OCI-M1 (cell line): Measurements from ENCODE around the gene ACTMAP.
"Not testable (repeated sequence)": the region's sequence is repeated elsewhere in the genome, so short reads cannot be mapped to it uniquely, and the experiment has no call there.

ENCODE experiments used
- DNase-seq: peaks from one replicate; lab custom pipeline; 2025; lab: John Stamatoyannopoulos, UW

Gene ACTMAP

DNA sequence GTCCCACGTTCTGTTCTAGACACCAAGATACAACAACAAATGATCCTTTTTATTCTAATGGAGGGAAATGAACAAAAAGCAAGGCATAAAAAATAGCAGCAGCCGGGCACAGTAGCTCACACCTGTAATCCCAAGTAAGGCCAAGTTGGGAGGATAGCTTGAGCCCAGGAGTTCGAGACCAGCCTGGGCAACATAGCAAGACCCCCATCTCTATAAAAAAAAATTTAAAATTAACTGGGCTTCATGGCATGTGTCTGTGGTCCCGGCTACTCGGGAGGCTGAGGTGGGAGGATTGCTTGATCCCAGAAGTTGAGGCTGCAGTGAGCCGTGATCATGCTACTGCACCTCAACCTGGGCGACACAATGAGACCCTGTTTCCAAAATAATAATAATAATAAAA, 26.1 kb upstream of the ACTMAP start:
- no peak for DNase-seq

DNA sequence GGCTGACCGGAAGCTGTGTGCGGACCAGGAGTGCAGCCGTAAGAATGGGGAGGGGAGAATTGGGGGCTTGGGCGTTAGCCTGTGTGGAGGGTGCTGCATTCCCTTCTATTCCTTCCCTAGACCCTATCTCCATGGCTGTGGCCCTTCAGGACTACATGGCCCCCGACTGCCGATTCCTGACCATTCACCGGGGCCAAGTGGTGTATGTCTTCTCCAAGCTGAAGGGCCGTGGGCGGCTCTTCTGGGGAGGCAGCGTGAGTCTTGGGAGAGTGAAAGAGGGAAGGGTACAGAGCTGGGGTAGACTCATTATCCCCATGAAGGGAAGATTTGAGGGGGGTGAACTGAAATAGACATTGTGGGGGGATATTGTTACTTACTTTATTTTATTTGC, 25.4 kb upstream of the ACTMAP start:
- no peak for DNase-seq

- DNase-seq: no peak
These were observed 24.8 kb upstream of the ACTMAP start, which contains the start of gene MIA for GRCh38 chr19:40774916-40775631. Gene MIA (plus strand): TSS chr19:40775521. CDS start chr19:40775543, 22 bp downstream.

- DNase-seq: peak; percentile 63
These were observed 21.0 kb upstream of the ACTMAP start for GRCh38 chr19:40771101-40771862.

DNA sequence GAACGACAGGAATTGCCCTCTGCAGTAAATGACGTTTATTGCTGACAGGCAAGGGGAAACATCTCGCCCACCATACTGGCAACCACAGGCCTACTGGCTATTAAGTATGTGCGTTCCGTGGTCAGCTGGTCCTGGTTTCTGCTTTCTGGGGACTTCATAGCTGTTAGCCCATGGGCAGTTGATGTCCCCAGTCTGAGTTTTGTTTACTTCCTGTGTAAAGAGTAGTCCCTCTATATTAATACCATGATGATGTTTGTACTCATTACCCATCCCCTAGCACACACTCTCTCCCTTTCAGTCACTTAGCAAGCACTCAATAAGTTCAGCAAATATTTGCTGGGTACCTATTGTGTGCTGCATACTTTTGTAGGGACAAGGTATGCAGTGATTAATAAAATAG, 18.6 kb upstream of the ACTMAP start:
- no peak for DNase-seq

GRCh38 chr19:40766385-40766784, 16.1 kb upstream of the ACTMAP start:
- DNase-seq: not testable (repeated sequence)

GRCh38 chr19:40763963-40764362, 13.7 kb upstream of the ACTMAP start:
- no peak for DNase-seq

DNA sequence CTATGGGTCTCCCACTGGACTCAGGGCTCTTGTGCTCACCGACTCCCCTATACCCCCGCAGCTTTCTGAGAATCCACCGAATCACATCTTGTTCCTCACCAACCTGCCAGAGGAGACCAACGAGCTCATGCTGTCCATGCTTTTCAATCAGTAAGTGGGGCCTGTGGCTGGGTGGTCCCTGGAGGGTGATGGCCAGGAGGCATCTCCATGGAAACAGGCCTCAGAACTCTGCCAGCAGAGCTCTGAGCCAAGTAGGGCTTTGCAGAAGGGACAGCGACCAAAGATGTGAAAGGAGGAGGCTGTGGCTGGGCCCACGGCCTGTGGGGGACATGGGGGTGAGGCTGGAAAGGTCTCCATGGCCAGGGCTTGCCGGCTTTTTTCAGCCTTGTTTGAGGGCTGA, 13.2 kb upstream of the ACTMAP start:
- no peak for DNase-seq

GRCh38 chr19:40762754-40763470, 12.6 kb upstream of the ACTMAP start:
- DNase-seq: no peak

GRCh38 chr19:40759352-40759751, 9.1 kb upstream of the ACTMAP start:
- no peak for DNase-seq

GRCh38 chr19:40758491-40758890, 8.2 kb upstream of the ACTMAP start:
- no peak for DNase-seq

DNA sequence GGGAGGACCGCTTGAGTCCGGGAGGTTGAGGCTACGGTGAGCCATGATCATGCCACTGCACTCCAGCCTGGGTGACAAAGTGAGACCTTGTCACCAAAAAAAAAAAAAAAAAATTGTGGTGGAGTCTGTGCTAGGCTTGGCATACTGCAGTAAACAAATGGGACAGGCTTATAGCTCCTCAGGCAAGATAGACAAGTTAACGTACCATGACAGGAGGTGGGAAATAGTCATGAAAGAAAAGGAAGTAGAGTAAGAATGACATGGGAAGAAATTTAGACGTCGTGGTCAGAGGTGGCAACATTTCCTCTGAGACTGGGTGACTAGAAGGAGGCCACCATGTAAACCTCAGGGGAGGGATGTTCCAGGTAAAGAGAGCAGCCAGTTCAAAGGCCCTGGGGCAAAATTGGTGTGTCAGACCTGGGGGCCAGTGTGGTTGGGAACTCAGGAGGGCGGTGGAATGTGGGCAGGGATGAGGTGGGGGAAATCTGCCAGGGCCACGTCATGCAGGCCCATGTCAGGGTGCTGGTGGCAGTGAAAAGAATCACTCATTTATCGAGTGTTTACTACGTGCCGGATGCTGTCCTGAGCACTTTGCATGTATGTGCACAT, 6.3 kb upstream of the ACTMAP start:
- no peak for DNase-seq

- DNase-seq: no peak
These were observed 5.5 kb upstream of the ACTMAP start for GRCh38 chr19:40755791-40756190.

GRCh38 chr19:40755248-40755624, 5.0 kb upstream of the ACTMAP start:
- DNase-seq: no peak

DNA sequence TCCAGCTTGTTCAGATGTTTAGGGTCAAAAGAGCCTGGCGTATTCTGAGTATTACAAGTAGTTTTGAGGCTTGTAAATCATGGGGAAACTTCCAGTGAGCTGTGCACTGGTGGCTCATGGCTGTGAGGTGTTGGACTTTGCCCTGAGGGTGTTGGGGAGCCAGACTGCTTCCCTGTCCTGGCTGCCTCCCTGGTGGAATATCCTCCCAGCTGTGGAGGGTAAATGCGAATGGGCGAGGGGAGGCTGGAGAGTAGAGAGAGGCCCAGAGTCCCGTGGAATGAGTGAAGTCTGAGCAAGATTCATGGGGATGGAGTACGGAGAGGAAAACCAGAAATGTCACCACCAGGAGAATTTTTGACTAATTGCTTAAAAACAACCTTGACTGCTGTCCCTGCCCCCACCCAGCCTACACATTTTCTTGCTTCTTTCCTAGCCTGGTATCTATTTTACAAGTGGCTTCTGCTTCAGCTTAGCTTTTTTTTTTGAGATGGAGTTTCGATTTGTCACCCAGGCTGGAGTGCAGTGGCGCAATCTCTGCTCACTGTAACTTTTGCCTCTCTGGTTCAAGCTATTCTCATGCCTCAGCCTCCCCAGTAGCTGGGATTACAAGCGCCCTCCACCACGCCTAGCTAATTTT, 4.5 kb upstream of the ACTMAP start:
- DNase-seq: no peak

- DNase-seq: no peak
These were observed 2.0 kb upstream of the ACTMAP start for GRCh38 chr19:40752257-40752781.

DNA sequence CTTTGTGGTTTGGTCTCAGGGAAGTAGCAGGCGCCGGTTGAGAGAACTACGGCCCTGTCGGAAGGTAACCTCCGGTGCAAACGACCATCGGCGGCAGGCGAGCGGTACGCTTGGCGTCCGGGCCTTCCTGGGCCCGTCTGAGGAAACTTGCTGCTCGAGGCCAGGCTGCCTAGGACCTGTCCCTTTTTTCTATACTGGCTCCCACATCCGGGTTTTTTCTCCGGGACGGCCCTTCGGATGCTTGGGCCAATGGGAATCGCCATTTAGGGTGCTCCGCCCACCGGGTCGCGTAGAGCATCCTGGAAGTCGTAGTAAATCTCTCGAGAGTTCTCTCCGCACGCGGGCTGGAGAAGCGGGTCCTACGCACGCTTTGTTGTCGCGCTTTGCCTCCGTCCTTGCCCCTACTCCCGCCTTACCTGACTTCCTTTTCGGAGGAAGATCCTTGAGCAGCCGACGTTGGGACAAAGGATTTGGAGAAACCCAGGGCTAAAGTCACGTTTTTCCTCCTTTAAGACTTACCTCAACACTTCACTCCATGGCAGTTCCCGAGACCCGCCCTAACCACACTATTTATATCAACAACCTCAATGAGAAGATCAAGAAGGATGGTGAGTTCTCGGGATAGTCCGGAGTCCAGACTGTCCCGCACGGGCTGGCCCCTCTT, 729 bp upstream of the ACTMAP start, which contains the start of gene SNRPA:
SNRPA (plus strand) TSS at position 330 of the 664 bp plus-strand sequence; CDS start at position 536, 206 bp downstream.
- DNase-seq: peak; percentile 99

DNA sequence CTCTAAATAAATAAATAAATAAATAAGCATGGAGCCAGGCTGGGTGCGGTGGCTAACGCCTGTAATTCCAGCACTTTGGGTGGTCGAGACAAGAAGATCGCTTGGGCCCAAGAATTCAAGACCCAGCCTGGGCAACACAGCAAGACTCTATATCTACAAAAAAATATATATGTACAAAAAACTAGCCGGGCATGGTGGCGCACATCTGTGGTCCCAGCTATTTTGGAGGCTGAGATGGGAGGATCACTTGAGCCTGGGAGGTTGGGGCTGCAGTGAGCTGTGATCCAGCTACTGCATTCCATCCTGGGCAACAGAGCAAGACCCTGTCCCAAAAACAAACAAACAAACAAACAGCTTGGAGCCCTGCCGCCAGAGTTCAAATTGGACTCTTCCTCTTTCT, 2.7 kb downstream of the ACTMAP start:
- DNase-seq: no peak

DNA sequence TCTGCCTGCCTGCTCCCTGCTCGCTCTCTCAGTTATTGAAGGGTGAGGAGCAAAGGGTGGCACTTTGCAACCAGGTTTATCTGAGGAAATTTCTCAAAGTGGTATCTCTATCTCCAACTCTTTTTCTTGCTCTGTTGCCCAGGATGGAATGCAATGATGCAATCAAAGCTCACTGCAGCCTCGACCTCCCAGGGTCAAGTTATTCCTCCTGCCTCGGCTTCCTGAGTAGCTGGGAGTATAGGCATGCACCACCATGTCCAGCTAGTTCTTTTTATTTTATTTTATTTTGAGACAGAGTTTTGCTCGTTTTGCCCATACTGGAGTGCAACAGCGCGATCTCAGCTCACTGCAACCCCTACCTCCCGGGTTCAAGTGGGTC, 4.9 kb downstream of the ACTMAP start:
- DNase-seq: no peak

- DNase-seq: peak; percentile 17
These were observed 5.5 kb downstream of the ACTMAP start for GRCh38 chr19:40744554-40745401.
